HG03442 (cell line): ENCODE results near the gene LCT.

Experiments used
- ATAC-seq: cut with Tn5 transposase; IDR thresholded peaks from one replicate; pipeline ENCODE4 v1.9.1; 2021; ENCODE audit warnings: mild to moderate bottlenecking, moderate library complexity; ENCODE audit not compliant: unreplicated experiment

The LCT gene

DNA sequence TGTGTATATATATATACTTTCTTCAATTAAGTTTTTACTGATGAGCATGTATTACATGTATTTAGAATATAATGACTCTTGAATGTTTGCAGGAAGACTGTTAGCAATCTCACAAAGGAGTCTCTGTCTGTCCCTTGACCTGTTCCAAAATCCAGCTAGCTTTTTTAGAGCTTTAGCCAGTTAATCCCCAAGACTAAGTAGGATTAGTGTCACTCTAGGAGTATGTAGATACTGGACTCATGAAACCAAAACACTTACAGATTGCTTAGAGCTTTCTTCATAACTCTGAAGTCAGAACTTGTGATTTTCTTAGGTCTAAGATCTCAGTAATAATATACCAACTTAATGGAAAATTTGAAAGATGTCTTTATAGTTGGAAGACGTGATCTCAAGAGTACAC is 93.1 kb downstream of the LCT start:
- ATAC-seq: no peak

GRCh38 chr2:135742325-135742757 is 94.6 kb downstream of the LCT start:
- ATAC-seq: peak; percentile 17

GRCh38 chr2:135741395-135742324 is 95.3 kb downstream of the LCT start, which contains the start of gene UBXN4:
Gene UBXN4, plus strand, starts transcription at chr2:135741855. Its CDS starts 75 bp downstream, at chr2:135741930.
- ATAC-seq: peak; percentile 81

- no peak for ATAC-seq
Observed at GRCh38 chr2:135741043-135741394, 96.0 kb downstream of the LCT start.

DNA sequence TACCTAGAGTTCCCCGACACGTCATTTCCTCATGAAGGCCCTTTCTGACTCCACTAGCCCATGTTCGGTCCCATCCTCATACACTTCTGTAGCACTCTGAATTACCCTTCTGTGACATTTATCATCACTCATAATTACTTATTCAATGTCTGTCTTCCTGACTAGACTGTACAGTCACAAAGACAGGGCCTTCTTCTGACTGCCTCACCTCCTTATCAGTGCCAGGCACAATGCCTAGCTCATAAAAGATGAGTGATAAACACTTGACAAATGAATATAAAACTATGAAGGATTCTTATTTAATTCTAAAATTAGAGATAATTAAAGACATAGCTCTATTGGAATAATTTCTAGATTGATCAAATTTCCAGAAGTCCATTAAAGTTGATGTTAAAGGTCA is 96.8 kb downstream of the LCT start:
- no peak for ATAC-seq
